ENCODE results near the gene SLC9C1.

The SLC9C1 gene

DNA sequence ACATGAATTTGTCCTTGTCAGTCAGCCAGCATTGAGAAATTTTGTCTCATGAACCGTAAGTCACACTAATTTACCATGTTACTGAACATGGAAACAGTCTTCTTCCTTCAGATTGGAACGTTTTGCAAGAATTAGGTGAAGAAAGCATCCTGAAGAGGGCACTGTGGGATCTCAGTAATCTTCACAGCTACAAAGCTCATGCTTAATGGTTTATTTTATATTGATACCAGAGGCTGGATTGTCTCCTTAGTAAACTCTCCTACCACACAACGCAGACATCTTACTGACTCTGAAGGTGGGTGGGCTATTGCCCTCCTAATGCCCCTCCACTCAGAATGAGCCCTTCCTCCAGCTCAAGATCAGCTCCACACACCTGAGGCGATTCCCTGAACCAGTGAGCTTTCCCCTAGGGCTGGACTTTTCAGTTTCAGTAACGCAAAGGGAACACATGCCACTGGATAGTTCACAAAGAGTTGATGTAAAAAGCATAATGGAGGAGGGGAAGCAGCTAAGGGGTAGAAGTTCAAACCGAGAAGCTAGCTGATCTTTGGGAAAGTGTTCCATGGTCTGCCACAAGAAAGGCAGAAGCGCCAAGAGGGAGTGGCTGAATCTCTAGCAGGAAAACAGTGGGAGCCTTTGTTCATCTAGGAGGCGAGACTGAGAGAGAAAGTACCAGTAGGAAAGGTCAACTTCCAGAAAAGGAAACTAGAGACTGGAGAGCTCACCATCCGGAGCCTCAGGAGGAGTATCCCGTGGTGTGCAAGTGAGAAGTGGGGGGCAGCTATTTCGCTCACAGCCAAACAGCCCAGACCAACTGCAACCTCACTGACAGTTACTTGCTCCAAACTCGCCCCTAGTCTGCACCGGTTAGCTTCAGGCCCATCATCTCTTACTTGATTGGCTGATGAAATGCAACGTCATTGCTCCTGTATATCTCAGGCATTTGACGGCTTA, at the start of gene SLC9C1:
Gene SLC9C1, minus strand, starts transcription at position 849 of the 954 bp plus-strand sequence. CDS start 7,425 bp downstream, outside the sequence.
- no peak for DNase-seq

DNA sequence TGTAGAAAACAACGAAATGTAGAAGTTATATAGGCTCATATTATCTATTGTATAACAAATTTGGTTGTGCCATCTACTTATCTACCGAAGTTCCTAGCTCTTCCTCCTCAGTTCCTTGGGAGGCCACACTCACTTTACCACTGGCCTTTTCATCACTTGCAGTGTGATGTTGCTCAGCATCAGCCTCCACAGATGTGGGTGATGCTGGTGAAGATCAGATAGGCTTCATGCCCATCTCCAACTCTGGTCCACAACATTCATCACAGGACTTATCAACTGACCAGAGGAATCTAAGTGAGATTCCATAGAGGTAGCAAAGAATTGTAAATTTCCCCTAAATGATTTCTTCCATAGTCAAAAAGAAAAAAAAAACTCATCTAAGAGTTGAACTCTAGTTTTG, 47.4 kb upstream of the SLC9C1 start:
- no peak for DNase-seq

DNA sequence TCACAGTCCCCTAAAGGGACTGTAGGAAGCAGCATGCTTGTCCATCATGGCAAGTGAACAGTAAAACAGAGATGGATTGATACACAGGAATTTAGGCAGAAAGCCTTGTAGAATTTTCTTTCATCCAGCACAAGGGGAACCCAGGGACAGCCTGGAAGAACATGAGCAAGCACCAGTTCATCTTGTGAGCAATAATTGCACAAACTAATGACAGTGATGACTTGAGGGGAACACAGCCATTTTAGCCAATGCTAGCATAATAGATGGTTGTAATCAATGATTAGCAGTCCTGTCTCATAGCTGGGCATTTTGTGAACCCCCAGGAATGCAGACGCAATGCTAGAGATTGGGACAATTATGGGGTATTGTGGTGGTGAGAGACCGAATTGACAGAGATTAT, 45.6 kb upstream of the SLC9C1 start:
- DNase-seq, result no peak

DNA sequence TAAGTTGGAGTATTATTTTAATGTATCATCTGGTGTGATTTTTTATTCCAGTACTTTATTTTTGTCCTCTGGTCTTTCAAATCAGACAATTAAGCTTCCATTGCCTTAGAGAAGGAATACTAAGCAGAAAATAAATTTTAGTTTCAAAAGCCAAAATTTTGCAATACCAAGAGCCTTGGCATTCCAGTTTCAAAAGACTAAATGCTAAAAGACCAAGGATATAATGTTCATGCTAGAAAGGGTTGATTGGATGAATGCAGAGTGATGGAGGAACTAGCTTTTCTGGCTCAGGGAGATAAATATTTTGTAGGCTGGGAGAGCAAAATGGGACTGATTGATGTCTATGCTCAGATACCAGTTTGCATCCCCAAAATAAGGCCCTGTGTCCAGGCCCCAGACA, 45.1 kb upstream of the SLC9C1 start:
- no peak for DNase-seq

DNA sequence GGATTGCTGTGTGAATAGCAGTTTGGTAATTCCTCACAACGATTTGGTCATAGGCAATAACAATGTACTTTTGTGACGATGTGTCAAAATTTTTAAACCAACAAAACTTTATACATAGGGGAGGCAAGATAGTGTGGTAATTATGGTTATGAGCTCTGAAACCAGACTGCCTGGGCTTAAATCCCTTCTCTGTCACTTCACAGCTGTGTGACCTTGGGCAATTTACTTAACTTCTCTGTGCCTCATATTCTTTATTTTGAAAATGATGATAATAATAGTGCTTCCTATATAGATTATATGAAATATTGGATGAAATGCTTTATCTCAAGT, 44.7 kb upstream of the SLC9C1 start:
- DNase-seq, result no peak

DNA sequence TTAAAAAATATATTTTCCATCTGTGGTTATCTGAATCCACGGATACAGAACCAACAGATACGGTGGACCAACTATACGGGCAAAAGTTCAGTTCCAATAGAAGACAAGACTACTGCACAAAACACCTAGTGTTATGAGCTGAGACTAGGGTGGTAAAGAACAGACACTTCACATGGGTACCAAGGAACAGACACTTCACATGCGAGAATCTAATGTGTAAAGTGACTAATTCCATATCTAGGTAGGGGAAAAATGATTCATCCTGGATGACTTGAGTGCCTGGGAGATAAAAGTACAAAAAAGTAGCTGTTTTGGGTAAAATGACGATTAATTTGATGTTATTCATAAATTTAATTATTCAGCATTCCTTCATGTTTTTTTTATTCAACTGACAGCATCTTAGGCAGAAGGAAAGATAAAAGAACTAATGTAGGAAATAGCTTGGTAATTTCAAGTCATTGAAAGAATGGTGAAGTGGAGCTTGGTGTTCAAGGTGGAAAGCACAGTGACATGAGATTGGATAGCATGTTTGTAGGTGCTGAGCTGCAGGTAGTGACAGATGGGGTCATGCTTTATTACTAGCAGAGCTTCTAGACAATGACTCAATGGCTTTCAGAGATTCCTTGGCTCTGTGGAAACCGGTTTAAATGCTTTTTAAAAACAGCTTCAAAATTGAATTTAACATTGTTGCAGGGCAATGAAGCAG, 44.2 kb upstream of the SLC9C1 start:
- DNase-seq, result no peak

DNA sequence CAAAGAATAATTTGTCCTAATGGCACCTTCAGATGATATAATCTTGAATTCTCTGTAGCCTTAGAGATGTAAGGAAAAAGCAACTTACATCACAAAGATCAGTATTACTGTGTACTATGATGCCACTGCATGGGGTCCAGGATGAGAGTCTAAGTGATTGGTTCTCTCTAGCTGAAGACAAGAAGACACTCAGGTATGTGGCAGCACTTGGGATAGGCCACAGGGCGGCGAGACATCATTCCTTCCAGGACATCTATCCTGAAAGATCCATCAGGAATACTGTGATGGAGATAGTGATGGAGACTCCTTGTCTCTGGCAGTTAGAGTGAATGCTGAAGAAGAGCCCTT, 41.4 kb upstream of the SLC9C1 start:
- DNase-seq, result no peak

DNA sequence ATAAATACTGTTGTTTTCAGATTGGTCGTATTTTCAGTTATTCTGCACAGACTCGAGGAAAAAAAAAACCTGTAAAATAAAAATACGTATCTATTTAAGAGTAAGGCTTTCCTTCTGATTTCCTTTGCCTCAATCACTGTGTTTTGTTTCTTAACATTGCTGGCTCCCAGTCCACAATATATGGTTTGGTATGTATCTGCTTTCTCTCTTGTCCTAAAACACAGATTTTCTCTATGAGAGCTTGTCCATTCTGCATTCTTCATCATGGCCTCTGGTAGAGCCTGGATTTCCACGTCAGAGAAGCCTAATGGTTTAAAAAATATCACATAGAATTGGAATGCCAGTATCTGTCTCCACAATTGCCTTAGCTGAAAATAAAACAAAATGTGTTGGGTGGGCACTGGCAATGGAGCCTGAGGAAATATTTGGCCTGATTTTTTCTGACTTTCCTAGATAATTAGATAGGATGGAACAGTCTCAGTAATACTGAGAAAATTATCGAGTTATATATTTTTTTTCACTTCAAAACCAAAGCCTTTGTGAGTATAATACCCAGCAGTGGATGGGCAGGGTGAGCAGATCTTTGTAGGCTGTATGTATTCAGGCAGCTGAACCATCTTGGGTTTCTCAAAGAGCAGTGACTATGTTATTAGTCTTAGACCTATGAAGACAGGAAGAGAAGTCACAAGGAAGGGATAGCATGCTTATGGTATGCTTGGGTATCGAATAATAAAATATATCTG, 40.8 kb upstream of the SLC9C1 start:
- no peak for DNase-seq

DNA sequence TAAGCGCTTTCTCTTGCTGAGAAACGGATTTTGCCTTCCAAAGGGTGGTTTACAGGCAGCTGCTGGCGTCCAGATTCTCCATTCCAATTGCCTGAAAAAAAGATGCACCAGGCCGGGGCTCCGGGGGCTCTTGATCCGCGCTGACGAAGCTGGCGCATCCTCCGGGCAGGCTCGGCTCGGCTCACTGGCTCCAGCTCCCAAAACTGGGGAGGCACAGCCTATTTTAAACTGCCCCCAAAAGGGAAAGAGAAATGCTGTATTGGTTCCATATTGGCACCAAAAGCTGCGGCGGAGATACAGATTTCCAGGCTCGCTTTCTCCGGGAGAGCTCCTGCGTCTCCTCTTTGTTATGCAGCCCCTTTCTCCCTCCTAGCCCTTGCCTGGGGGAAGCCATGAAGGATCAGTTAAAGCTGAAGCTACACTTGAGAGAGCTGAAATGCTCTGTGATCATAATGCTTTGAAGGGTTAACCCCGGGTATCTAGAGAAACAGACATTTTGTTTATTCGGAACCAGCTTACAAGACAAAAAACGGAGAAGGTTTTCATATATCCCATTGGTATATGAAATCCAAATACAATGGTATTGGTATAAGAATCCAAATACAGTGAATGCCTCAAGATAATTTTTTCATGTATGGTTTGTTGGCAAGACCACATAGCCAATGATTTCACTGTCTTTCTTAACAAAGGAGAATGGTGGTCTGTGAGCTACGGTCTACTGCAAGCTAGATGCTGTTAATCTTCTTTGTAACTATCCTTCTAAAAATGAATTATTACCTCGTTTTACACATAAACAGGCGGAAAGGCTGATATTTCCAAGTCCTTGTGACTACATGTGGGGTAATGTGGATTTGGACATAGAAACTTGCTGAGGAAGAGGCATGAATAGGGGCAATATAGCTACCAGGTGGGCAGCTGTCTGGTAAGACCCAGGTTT, 39.6 kb upstream of the SLC9C1 start:
- DNase-seq, result no peak

DNA sequence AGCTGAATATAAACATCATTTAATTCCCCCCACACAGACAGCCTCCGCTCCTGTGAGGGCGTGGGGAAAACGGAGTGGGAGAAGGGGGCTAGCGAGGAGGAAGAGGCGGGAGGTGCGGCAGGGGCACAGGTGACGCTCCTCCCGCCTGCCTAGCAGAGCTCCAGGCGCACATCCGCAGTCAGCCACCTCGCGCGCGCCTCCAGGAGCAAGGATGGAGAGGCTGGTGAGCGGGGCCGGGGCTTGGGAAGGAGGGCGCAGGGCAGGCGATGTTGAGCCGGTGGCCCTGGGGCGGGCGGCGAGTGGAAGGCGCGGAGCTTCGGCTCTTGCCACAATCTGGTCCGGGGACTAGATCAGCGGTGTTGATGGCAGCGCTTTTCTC, 39.0 kb upstream of the SLC9C1 start, which contains the start of gene CD200:
Gene CD200, plus strand, starts transcription at position 155 of the 379 bp plus-strand sequence. Its CDS starts 57 bp downstream, at position 212.
- peak; percentile 64 for DNase-seq

DNA sequence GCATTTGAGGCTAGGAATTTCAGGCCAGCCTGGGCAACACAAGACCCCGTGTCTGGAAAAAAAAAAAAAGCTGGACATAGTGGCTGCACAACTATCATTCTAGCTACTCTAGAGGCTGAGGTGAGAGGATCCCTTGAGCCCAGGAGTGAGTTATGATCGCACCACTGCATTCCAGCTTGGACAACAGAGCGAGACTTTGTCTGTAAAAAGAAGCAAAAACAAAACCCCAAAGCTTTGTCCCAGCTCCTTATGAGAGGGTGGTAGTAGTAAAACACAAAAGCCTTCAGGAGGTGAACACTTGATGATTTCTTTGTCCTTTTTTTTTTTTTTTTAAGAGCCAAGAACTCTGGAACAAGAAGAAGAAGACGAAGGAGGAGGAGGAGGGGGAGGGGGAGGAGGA, 37.8 kb upstream of the SLC9C1 start:
- no peak for DNase-seq

DNA sequence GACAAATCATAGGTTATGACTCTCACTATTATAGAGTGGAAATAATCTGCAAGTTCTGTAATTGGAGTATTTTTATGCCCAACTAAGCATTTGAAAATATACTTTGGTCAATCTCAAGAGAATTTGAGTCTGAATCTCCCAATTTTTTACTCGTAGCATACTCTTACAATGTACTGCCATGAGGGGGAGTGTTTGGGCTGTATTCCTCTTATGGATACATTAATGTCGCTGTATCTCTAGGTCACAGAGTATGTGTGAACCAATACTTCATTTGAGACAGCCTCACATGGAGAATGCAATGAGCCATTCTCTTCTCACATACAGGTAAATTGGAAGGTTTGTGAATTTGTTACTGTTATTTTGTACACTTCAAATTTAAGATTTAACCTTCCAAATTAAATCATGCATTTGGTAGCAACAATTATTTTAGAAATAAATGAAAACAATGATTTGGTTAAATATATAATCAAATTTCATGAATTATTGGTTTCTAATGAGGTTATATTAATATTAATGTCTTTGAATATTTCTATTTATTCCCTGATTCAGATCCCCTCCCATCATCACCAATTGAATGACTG, 33.4 kb upstream of the SLC9C1 start:
- no peak for DNase-seq

DNA sequence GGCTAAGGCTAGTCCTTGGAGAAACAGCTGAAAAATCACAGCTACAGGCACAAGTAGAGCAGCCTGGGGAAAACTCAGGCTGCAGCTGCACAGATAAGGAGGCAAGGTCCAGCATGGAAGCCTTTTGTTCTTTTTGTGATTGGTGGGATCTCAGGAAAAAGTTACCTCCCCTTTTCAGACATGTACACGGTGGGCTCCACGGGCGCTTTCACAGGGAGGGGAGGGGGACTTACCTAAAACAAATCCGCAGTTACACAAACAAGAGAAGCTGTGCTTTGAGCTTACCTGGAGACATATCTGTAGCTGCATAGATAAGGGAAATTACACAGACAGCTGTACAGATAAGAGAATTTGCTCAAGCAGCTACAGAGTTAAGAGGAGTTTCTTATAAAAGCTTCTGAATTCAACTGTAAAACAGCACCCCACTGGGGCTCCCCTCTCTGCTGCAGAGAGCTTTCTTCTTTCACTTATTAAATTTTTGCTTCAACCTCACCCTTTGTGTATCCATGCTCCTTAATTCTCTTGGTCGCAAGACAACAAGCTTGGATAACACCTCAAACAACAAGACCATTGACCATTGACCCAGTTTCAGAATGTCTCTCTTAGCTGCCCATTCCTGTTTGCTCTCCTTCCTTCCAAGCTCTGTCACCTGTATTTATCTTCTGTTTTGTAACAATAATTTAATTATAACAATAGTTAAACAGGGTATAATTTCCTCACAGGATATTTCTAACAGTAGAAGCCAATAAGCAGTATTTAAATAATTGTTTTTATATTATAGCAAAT, 28.0 kb upstream of the SLC9C1 start:
- DNase-seq, result no peak

DNA sequence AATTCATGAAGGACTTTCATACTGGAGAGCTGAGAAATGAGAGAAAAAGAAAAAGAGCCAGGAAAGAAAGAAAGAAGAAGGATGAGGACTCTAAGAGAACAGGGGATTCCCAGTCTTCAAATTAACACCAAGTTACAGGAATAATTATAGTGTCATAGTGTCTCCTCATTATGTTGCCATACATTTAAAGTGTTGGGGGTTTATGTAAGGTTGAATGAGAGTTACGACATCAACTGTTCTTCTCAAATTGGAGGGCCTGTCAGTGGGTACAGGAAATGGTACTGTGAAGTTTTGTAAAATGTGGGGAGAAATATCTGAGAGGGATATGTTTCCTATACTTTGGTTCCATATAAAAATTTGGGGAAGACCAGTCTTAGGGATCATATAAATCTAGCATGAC, 26.7 kb upstream of the SLC9C1 start:
- no peak for DNase-seq

DNA sequence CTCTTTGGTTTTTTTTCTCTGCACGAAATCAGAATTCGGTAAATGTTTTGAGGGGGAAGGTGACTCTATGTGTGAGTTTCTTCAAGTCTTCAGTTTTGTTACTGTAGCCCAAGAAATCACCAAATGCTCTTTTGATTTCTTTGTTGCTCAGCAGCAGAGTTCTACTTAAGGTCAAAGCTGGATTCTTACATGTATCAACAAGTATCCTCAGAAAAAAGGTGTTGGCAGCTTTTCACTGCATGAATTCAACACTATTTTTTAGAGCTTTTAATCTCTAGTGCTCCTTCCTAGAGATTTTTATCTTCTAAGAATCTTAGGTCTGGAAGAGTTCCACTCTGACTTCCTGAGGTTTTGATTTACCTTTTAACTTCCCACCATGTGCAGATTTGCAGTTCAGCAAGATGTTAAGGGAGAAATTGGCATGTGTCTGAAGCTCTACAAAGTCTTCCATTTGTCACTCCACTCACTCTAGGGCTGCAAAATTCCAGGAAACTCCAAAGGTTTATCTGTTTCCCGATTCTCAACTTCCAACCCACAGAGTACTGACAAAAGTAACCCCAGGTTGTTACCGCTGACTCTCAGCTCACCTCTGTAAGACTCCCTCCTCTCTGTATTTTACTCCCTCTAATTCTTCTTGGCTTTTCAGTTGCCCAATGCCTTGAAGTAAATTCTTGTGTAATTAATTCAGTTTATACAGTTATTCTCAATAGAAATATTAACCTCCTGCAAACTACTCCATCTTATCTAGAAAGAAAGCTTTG, 25.7 kb upstream of the SLC9C1 start:
- DNase-seq, result no peak

DNA sequence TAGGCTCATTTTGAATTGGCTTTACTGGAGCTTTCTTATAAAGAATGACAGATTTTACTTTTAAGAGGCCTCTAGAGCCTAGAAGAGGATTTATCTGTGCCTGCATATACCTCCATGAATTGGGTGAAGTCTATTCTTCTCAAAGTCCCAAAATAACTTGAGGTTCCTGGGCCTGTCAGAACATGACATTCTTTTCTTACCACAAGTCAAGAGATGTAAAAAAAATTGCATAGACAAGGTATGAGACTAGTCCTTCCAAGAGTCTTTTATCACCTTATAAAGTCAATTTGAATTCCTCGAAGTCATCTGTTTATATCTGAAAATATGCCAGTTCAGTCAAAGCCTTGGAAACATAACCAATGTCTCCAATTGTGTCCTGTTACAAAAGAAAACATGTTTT, 21.8 kb upstream of the SLC9C1 start:
- DNase-seq, result no peak

DNA sequence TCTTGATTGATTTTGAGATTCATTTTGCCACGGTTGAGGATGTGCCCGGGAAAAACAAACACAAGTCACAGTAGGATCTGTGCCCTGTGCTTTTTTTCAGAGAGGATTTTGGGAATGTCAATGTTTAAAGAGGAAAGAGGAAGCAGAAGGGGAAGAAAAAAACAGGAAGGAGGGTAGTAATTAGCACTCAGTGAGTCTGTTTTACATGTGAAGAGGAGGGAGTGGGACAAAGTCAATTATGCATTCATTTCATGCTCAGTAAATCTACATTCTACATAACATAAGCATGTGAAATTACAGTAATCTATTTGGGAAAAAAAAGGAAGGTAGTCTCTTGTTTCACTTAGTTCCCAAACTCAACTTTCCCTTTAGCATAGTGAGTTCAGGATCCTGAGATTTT, 20.6 kb upstream of the SLC9C1 start:
- no peak for DNase-seq

DNA sequence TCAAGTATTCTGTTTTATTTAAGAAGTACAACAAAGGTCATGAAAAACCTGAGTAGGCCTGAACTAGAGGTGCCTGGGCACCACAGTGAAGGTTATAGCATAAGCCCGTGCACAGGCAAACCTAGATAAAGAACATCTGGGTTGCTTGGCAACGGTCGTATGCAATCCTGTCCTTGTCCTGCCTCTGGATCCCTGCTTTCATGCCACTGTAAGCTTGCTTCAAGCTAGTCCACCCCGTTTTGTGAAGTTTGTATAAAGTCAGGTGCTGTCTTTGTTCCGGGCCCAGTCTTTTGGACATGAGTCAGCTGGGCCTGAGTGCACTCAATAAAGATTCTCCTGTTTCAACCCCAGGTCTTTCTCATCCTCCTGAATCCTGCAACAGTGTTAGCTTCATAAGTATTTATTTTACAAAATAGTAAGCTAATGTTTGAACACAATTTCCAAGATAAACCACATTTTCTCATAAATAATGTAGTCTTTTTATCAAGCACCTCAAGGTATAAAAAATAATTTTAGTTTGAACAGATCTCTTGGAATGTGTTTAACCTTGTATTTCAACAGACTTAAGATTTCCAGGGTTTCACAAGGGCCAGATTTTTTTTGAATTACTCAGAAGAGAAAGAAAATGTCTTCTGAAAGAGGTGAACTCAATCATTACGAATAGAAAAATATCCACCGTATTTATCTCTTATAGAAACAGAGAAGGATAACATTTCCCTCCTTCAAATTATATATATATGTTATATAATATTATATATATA, 14.3 kb upstream of the SLC9C1 start:
- DNase-seq, result no peak

DNA sequence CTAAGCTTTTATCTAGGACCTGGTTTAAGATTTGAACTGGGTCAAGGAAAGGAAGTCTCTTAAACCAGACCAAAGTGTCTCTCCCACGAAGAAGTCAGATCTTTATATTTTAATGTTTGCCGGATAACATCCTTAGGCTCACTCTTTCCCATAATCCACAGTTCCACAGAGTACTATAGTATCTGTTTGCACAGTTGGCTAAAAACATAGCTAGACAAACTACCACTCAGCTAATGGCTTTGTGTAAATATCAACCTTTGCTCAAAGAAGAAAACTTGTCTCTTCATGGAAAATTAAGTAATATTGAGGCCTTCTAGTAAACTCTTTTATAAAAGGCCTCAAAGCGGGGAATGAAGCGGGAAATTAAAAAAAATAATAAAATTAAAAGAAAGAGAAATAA, 13.5 kb upstream of the SLC9C1 start:
- no peak for DNase-seq

DNA sequence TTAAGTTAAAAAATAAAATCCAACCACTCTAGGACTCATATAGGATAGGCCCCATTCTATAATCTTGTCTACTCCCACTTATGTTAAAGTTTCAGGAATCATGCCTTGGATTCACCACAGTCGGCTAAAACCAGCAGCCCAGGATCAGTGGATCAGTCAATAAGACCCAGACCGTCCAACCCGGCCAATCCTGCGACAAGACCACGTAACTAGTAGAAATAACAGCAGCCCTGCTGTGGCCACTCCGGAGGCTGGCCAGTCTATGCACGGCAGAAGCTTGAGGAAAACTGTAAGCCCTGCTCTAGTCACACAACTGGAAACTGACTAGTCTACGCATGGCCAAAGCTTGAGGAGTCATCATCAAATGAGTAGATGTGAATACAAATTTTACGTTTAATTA, 12.8 kb upstream of the SLC9C1 start:
- no peak for DNase-seq
